HG03097 (cell line): ENCODE results near the gene HS3ST6.
"Not testable (repeated sequence)": the region's sequence is repeated elsewhere in the genome, so short reads cannot be mapped to it uniquely, and the experiment has no call there.

Experiments used
- ATAC-seq: cut with Tn5 transposase; IDR thresholded peaks from one replicate; pipeline ENCODE4 v1.9.1; 2021; ENCODE audit not compliant: unreplicated experiment, low FRiP score

Gene HS3ST6

GRCh38 chr16:1947369-1947670, 29.1 kb upstream of the HS3ST6 start:
- no peak for ATAC-seq

DNA sequence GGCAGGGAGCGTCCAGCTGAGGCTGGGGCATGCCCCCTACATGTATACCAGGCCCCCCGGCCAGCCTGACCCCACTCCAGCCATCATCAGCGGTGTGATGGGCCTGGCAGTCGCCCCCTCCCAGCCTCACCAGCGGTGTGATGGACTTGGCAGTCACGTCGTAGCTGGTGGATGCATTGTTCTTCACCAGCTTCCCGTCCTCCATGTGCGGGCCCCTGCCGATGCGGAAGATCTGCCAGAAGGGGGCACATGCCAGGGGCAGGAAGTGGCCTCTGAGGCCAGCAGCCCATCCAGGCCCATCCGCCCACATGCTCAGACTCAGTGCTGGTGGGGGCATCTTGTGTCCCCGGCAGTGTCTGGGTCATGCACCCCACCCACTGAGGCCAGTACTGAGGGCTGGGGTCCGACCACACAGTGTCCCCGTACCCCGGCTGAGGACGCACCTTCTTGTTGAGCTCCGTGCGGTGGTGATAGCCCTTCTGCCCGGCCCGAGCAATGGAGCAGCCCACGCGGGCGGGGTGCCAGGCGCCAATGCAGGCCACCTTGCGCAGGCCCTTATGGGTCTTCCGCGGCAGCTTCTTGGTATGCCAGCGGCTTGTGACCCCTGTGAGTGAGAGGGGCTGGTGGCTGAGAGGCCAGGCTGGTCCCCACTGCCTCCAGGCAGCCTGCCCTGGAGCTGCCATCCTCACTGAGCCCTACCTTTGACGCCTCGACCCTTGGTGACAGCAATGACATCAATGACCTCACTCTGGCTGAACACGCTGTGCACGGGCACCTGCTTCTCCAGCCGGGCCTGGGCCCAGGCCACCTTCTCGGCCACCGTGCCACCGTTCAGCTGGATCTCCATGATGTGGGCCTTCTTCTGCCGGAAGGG, 28.5 kb upstream of the HS3ST6 start:
- ATAC-seq, result no peak

DNA sequence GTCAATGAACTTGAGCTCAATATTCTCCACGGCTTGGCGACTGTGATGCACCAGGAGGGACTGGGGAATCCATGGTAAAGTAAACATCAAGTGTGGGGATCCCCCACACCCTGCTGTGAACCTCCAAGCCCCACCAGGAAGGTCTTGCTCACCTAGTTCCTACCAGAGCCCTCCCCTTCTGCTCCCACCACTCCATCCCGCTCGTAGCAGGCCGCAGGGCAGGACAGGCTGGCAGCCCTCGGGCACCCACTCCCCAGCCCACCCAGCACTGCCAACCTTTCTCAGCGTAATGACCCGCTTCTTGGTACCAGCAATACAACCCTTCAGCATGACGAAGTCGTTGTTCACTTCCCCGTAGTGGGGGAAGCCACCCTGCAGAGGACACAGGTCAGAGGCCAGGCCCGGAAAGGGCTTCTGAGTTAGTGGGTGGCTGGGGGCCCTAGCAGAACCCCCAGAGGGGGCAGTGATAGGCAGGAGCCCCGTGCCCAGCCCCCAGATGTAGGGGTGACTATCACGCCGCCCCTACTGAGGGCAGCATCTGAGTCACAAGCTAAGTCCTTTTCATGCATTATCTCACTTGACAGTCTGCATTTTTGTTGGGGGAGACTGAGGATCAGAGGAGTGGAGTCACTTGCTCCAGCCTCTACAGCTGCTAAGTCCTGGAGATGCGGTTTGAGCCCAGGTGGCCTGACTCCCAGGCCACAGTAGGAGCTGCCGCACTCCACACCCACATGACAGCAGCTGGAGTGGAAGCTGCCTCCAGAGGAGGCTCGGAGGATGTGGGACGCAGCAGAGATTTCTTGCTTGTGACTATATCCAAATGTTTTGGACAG, 27.6 kb upstream of the HS3ST6 start:
- no peak for ATAC-seq

GRCh38 chr16:1944612-1945199, 26.5 kb upstream of the HS3ST6 start:
- ATAC-seq, result no peak

GRCh38 chr16:1942810-1943726, 24.9 kb upstream of the HS3ST6 start, which contains the start of gene MSRB1:
MSRB1 (minus strand) TSS chr16:1943199; CDS start chr16:1943156, 43 bp downstream.
- ATAC-seq, result peak; percentile 82

- ATAC-seq, result no peak
These were observed 24.0 kb upstream of the HS3ST6 start for GRCh38 chr16:1942047-1942809.

DNA sequence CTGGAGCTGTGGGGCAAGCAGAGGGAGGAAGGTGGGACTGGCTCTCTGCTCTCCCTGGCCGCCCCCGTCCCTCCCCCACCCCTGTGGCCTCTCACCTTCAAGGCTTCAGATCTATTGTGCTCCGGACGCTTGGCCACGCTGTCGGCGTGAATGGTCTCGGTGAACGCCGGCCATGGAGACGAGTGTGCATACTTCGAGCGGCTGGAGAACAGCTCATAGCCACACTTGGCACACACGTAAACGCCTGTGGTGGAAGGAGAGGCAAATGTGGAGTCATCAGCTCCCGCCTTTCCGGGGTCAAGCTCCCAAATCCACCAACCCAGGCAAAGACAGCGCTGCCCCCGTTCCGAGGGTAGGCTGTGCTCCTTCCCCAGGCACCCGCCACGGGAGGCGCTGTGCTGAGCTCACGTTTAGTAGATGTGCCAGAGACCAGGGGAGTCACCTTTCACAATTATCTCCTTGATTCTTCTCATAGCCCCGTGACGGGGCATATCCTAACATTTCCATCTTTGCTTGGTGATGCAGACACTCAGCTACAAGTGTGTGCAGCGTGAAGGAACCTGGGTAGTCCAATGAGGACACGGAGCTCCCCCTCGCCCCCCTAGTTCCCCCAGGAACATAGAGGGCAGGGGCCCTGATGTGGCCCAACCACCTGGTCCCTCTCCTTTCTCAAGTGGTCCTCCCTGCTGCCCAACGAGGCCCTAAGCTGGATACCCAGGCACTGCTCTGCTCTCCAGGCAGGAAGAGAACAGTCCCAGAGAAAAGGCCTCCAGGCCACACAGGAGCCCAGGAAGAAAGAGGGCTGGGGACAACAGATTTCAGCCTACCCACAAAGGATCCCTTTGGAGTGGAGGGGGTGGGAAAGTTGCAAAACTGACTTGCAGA, 23.2 kb upstream of the HS3ST6 start:
- ATAC-seq, result no peak

DNA sequence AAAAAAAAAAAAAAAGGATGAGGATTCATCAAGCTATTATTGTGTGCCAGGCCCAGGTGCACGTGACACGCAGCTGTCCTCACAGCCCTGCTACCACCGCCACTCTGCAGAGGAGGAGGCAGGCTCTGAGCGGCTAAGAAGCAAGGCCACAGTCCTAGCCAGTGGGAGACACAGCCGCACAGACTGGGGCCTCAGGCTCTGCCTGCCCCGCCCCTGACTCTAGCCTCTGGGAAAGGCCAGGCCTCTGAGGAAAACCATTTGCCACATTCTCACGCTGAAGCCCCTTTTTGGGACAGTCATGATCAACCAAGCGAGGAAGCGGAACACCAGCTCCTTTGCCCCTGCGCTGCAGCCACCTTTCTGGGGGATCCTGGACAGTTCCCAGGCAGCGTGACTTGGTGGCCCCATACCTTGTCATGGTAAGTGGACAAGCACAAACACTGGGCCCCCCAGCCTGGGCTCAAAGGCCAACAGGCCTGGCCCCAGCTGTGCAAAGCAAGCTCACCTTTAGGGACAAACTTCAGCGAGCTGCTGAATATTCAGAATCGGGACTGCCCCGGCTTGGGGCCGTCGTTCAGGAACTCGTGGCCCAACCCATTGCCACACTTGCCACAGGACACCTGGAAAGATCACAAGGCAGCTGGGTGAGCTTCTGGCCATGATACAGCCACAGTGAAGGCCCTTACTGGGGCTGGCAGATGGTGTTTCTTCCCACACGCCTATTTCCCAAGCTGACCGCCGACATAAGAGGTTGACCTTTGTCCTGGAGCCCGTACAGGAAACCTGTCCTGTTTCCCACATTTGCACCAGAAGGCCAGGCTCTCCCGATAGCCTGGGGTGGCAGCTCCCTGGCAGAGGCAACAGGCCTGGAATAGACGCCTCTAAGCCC, 22.3 kb upstream of the HS3ST6 start:
- ATAC-seq, result no peak

- ATAC-seq, result not testable (repeated sequence)
These were observed 21.6 kb upstream of the HS3ST6 start for GRCh38 chr16:1939833-1940232.

DNA sequence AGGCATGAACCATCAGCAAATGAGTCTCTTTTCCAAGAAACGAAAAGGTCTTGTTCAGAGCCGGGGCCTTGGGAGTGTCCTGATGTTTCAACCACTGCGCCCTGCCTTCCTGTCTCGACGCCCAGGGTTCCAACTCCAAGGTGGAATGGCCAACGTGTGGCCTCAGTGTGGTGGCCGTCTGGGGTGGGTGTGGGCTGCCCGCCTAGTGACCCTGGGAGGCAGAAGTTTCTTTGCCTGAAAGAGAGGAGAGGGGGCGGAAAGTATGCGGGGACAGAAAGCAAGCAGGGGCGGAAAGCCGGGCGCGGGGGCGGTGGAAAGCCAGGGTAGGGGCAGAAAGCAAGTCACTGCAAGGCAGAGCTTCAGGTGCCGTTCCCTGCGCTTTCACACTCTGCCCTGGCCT, 20.7 kb upstream of the HS3ST6 start:
- ATAC-seq, result no peak

GRCh38 chr16:1938316-1938715, 20.1 kb upstream of the HS3ST6 start:
- ATAC-seq, result no peak

DNA sequence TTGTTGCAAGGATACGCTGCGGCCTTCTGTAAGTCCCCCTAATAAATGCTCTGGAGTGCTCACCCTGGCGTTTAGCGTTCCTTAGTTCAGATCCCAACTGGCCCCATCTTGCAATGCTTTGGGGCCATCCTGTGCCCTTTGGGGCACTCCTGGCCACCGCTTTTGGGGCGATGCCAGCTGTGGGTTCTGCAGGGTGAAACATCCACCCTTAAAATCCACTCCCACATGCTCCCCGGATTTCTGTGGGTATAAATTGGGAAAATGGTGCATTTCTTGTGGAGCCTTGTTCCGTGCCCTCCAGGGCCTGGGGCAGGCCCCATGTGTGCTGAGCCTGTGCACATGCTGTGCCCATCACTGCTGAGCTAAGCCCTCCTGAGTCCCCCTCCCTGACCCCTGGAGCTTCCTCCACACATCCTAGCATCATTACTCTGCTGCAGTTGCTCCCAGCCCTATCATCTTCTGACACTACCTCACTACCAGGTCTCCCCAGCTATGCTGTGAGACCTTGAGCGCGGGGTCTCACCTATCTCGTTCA, 18.8 kb upstream of the HS3ST6 start:
- ATAC-seq, result no peak

DNA sequence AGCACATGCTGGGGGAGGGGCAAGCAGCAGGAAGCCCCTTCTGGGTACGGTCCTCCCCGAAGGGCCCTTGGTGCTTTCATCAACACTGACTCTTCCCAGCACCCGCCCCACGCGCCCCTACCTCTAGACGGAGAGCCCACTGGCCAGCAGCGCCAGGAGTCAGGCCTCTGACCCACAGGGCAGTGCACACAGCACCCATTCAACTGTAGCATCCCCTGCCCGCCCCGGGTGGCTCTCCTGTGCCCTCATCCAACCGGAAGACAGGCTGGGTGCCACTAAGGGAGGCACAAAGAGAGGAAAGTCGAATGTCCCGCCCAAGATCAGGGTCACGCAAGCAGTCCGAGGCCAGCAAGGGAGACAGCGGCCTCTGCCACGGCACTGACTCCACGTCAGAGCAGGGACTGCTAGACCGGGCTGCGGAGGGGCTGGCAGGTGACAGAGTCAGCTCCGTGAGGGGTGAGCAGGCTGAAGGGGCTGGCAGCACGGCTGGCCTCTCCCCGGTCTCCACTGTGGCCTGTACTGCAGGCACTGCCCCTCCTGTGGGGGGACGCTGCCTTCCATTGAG, 15.0 kb upstream of the HS3ST6 start:
- no peak for ATAC-seq

DNA sequence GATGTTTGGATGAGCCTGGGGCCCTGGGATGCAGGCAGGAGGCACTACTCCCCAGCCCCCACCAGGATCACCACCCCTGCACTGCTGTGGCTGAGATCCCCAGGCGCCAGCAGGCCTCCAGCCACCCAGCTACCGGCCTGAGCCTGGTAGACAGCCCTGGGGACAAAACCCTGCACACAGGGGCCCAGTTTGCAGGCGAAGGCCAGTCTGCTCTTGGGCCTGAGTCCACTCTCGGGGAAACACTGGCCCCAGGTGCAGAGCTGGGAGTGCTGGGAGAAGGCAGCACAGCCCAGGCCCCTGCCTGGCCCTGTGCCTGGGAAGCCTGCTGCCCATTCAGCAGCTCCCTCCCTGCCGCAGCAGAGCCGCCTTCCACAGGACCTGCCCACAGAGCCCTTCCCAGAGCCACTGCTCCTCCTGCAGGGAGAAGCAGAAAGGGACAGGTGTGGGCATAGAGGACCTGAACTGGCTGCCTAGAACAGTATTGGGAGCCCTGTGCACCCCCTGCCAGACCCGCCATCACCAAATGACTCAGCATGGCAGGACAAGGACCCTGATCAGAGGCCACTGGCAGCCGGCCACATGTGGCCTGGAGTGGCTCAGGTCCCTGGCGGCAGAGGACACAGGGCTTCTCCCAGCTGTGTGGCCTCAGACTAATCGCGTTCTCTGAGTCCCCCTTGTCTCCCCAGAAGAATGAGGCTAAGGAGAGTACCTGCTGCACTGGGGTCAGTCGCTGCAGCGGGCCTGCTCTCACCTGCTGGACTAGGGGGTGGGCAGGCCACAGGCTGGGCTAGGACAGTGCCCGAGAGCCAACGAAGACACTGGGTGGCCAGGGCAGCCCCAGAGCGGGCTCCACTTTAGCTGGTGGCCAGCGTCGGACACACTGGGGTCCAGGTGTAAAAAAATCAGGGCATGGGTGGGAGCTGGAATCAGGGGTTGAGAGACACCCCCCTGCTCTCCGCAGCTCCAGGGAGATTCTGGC, 14.1 kb upstream of the HS3ST6 start:
- ATAC-seq, result no peak

- no peak for ATAC-seq
These were observed 12.1 kb upstream of the HS3ST6 start for GRCh38 chr16:1930338-1930720.
